IPS-20b (cell line): ENCODE measurements around the gene CD19.

Experiments
- H3K27ac ChIP-seq: one replicate; pipeline ENCODE4 v1.5.1; 2013; ENCODE audit warnings: low read length
- H3K27me3 ChIP-seq: 2 replicates; pipeline ENCODE4 v1.6.1; 2013; ENCODE audit warnings: mild to moderate bottlenecking, low read length, inconsistent platforms; ENCODE audit not compliant: insufficient read depth
- H3K36me3 ChIP-seq: 2 replicates; pipeline ENCODE4 v1.6.1; 2013; ENCODE audit warnings: low read depth, mild to moderate bottlenecking, inconsistent platforms, low read length, moderate library complexity; ENCODE audit not compliant: insufficient read depth
- H3K4me1 ChIP-seq: 2 replicates; pipeline ENCODE4 v1.6.1; 2013; ENCODE audit warnings: mild to moderate bottlenecking, control low read depth, inconsistent platforms, low read length, moderate library complexity; ENCODE audit not compliant: insufficient read depth
- H3K4me3 ChIP-seq: 2 replicates; pipeline ENCODE4 v1.5.1; 2013; ENCODE audit warnings: mild to moderate bottlenecking, low read length, inconsistent platforms
- H3K9ac ChIP-seq: 2 replicates; pipeline ENCODE4 v1.6.1; 2013; ENCODE audit warnings: low read depth, mild to moderate bottlenecking, inconsistent platforms, low read length, moderate library complexity
- H3K9me3 ChIP-seq: 2 replicates; pipeline ENCODE4 v1.6.1; 2013; ENCODE audit warnings: mild to moderate bottlenecking, low read depth, low read length, inconsistent platforms; ENCODE audit not compliant: insufficient read depth

Gene CD19

GRCh38 chr16:28985211-28986041 is 53.7 kb downstream of the CD19 start:
- no peak overlapping the region for H3K4me3 ChIP-seq
- no peak overlapping the region for H3K27ac ChIP-seq

GRCh38 chr16:28986046-28986445 is 54.3 kb downstream of the CD19 start:
- Histone ChIP-seq H3K9me3 (no peaks in the 10 kb centered on the region), H3K4me1 (no peaks in the 10 kb centered on the region), H3K27ac (no peak overlapping the region), H3K9ac (no peak overlapping the region), H3K4me3 (no peak overlapping the region), H3K27me3 (no peaks in the 10 kb centered on the region), H3K36me3 (peaks cover 20% of the 10 kb centered on the region; the same call in 1 of the 2 replicates)

More at GRCh38 chr16:28985211-28986041, 53.7 kb downstream of the CD19 start:
- Histone ChIP-seq H3K27me3 (no peaks in the 10 kb centered on the region), H3K9me3 (no peaks in the 10 kb centered on the region), H3K36me3 (peaks cover 24% of the 10 kb centered on the region; the same call in 1 of the 2 replicates), H3K4me1 (no peaks in the 10 kb centered on the region), H3K9ac (no peak overlapping the region)

GRCh38 chr16:28986492-28986891 is 54.7 kb downstream of the CD19 start:
- Histone ChIP-seq H3K4me3 (no peak overlapping the region), H3K9ac (no peak overlapping the region), H3K36me3 (peaks cover 19% of the 10 kb centered on the region; the same call in 1 of the 2 replicates), H3K27me3 (no peaks in the 10 kb centered on the region), H3K4me1 (no peaks in the 10 kb centered on the region), H3K27ac (no peak overlapping the region), H3K9me3 (no peaks in the 10 kb centered on the region)

- H3K27ac ChIP-seq = no peak overlapping the region
- H3K27me3 ChIP-seq = no peaks in the 10 kb centered on the region
- no peak overlapping the region for H3K9ac ChIP-seq
- H3K36me3 ChIP-seq = peaks cover 12% of the 10 kb centered on the region; the same call in 1 of the 2 replicates
- no peaks in the 10 kb centered on the region for H3K4me1 ChIP-seq
- H3K9me3 ChIP-seq = no peaks in the 10 kb centered on the region
- H3K4me3 ChIP-seq = no peak overlapping the region
These were observed 55.5 kb downstream of the CD19 start for GRCh38 chr16:28987170-28987853.
